Breast epithelium (tissue), 3 donors: Measurements from ENCODE around the gene ASS1.

Experiments
- CTCF ChIP-seq, 3 donors: fragments of 450-650 bp; IDR thresholded peaks; one replicate each; pipeline ENCODE4 v1.5.1; 2016 to 2017; ENCODE audit warnings: antibody characterized with exemption in 3 of 3, mild to moderate bottlenecking in 3 of 3, moderate library complexity in 3 of 3
- POLR2A ChIP-seq: fragments of 450-650 bp; IDR thresholded peaks from one replicate; pipeline ENCODE4 v1.6.1; 2016; ENCODE audit warnings: antibody characterized with exemption, mild to moderate bottlenecking, moderate library complexity
- POLR2AphosphoS5 ChIP-seq, 3 donors: sonication (generic); formaldehyde crosslinking; IDR thresholded peaks; one replicate each; pipeline ENCODE4 v1.6.1; 2017; ENCODE audit warnings: antibody characterized with exemption in 3 of 3

- TF ChIP-seq CTCF (IDR thresholded peaks at IDR 0.05) = no peak
- TF ChIP-seq POLR2A = no peak
- TF ChIP-seq POLR2AphosphoS5 (IDR thresholded peaks at IDR 0.05) = no peak
Observed at GRCh38 chr9:130476151-130476730, 31.5 kb downstream of the ASS1 start.
